NCI-H526 treated with DMSO at 0.1 percent for 48 hours (cell line): ENCODE results near the gene ENTREP1.
A peak's percentile ranks its signal among the peaks of the same experiment; 100 is the strongest.
"Not testable (repeated sequence)": the region's sequence is repeated elsewhere in the genome, so short reads cannot be mapped to it uniquely, and the experiment has no call there.

ENCODE experiments used
- DNase-seq: peaks from one replicate; lab custom pipeline; 2025; lab: John Stamatoyannopoulos, UW

ENTREP1 gene

DNA sequence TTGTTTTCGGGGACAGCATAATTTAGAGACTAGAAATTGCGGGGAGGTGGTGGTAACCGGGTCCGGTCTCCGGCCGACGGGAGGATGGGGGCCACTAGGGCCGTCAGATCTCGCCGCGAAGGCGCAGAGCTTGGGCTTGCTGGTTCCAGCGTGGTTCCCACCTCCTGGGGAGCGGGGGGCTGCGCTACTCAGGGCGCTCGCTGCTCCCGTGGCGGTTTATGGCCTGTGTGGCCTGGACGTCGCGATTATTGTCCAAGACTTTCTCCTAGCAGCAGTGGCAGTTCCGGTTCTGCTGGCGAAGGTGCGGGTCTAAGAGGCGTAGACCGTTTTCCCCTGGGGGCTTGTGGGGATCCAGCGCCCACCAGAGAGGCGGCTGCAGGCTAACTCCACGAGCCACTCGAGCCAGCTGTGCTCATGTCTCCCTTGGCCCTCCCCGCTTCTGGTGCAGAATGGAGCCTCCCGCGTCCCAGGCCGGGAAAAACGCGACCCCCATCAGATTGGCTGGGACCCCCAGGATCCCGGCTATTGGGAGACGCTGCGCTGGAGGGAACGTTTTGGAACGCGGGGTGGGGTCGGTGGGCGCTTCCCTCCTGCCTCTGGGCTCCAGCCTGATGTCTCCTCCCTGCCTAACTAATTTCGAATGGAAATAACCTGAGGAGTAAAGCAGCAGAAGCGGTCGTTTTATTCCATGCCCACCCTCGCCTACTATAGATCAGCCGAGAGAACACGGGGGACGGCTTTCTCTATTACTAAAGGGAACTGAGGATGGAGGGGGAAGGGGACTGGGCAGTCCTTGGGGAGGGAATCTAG lies 87.1 kb downstream of the ENTREP1 start:
- no peak for DNase-seq

DNA sequence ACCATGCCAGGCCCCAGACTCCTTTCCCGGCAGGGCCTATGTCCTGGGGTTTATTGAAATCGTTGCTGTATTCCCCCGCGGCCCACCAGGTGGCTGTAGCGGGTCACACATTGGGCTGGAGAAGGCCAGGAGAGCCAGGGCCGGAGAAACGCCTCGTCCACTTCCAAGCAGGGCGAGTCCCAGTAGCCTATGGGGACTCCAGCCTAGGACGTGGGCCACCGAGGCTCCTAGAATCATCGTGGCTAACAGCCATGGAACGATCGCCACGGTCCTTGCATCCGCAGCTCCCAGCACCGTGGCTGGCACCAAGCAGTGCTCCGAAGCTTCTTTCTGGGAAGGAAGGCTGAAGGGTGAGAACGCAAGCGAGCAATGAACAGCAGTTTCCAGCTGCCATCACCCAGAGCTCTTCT lies 87.7 kb downstream of the ENTREP1 start:
- peak; percentile 16 for DNase-seq

GRCh38 chr9:69420611-69421270 lies 95.7 kb downstream of the ENTREP1 start:
- DNase-seq, result no peak

DNA sequence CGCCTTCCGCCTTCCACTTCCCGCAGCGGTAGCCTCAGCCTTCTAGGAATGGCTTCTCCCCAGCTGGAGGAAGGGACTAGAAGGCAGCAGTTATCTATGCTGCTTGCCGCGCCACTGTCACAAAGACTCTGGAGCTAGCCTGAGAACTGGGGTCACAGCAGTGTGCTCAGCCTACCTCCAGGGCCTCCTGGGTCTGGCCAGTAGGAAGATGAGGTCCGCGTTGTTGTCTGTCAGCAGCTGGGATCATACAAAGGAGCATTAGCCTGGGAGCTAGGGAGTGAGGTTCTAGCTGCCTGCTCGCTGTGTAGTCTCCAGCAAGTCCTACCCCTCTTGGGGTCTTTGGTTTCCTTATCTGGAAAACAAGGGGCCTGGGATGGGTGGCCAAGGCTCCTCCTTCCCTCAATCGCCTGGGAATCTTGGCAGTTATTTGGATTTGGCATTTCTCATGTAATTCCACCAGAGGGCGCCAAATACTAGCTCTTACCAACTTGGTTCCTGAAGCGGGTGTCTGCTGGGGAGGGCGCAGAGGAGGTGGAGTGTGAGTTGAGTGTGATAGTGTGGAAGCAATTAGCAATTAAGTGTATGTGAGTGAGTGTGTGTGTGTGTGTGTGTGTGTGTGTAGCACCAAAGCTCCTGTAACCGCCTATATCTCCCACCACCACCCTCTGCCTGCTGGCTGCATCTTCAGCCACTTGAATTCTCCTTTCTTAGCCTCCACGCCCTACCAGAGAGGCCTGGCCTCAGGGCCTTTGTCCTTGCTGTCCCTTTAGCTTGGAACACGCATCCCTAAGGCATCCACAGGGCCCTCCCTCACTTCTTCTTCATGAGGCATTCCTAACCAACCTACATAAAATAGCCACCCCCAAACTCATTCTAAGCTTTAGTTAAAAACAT lies 97.1 kb downstream of the ENTREP1 start:
- DNase-seq, result peak; percentile 32

DNA sequence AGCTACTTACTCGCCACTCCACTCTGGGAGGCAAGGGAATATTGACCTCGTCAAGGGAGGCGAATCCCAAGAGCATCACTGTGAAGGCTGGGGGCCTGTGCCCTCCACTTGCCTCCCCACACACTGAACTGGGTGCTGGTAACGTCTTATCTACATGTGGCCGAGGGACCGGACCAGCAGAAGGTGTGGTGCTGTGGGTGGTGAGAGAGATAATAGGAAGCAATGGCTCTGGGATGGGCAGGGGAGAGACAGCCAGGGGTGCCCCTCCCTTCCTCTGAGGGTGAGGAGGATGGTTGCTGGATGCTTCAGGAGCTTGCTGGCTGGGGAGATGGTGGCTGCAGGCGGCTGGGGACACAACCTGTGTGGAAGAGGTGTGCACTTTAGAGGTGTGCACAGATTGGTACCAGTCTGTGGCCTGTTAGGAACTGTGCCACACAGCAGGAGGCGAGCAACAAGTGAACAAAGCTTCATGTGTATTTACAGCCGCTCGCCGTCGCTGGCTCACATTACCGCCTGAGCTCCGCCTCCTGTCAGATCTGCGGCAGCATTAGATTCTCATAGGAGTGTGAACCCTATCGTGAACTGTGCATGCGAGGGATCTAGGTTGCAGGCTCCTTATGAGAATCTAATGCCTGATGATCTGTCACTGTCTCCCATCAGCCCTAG lies 100.3 kb downstream of the ENTREP1 start:
- DNase-seq, result no peak

DNA sequence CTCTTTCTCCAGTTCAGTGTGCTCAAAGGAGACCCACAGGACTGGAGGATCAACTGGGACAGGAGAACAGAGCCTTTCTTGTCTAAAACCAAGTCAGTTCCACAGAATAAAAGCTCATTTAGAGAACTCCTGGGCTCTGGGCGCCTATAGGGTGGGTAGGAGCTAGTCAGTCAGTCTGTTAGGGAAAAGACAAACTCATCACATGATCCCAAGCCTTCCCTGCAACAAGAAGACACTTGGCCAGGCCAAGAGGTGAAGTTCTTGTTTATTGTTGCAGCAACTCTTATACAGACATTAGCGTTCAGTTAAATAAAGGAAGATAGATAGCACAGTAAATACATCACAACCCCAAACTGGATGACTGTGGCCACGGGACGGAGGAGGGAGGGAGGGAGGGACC lies 102.3 kb downstream of the ENTREP1 start:
- DNase-seq, result no peak

DNA sequence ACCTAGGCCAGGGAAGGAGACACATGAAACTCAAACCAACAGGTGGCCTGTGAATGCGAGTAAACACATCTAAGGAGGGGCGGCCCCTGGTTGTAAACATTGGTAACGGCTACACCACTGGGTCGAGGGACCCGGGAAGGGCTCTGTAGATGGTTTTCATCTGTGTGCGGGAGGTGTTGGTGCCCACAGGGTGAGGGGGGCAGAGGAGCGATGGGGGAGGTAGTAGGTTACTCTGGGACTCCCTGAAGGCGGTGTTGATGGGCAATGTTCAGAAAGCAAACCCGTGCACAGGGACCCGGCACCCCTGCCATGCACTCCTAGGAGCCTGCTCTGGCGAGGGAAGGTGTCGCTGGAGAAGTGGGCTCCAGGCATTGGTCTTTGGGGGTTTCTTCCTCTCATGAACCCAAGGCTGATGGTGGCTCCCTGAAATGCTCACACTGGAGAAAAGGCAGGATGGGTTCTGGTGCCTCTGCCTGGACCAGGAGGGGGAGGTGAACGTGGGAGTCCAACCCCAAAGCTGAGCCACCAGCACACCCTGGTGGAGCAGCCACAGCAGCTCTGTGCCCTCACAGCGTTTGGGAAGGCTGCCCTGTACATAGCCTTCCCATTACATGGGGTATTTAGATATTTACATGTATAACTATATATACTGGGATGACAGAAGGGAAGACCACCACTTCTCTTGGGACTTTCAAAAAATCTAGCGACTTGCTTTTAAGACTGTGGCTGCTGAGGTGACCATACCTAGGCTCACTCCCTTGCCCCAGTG lies 103.2 kb downstream of the ENTREP1 start:
- no peak for DNase-seq

- no peak for DNase-seq
Observed at GRCh38 chr9:69429281-69429680, 104.3 kb downstream of the ENTREP1 start.

GRCh38 chr9:69430206-69430605 lies 105.2 kb downstream of the ENTREP1 start:
- no peak for DNase-seq

- DNase-seq, result no peak
Observed at GRCh38 chr9:69431203-69431602, 106.2 kb downstream of the ENTREP1 start.

DNA sequence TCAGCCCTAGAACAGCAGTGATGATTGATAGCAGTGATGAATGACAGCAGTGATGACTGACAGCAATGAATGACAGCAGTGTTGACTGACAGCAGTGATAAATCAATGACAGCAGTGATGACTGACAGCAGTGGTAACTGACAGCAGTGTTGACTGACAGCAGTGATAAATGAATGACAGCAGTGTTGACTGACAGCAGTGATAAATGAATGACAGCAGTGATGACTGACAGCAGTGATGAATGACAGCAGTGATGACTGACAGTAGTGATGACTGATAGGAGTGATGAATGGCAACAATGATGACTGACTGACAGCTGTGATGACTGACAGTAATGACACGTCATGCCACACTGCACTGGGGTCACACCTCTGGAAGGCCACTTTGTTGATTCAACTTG lies 106.8 kb downstream of the ENTREP1 start:
- no peak for DNase-seq

DNA sequence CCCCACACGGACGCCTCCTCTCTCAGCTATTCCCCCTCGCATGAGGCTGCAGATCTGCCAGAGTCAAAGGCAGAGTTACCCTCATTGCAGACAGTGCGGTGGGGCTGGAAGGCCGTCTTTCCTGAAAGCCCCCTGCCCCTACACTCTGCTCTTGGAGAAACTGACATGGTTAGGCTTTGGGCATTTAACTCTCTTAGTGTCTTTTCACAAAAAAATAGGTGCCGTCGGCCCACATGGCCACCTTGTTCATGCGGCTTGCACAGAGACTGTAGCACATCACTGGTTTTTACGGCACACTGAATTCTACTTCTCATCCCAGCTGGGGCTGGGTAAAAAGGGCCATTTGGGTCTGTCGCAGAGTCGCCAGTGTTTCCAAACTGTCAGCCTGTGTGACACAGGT lies 107.6 kb downstream of the ENTREP1 start:
- no peak for DNase-seq

DNA sequence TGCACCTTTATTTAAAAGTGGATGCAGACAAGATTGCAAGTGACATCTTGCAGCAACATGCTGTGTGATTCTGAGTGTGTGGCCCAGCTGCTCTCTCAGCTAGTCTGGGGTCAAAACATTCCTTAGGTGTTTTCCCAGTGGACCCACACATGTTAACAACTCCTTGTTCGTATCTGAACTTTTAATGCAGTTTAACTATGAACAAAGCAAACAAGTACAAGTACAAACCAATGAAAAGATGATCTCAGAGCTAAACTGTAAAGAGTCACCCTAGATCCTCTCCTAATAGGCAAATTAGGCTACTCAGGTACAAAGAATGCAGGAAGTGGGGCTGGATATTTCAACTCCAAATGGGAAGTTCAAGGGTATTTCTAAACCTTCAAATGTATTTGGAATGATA lies 108.4 kb downstream of the ENTREP1 start:
- DNase-seq, result no peak

GRCh38 chr9:69433968-69434367 lies 109.0 kb downstream of the ENTREP1 start:
- no peak for DNase-seq

- DNase-seq, result not testable (repeated sequence)
Observed at GRCh38 chr9:69439654-69440053, 114.6 kb downstream of the ENTREP1 start.

DNA sequence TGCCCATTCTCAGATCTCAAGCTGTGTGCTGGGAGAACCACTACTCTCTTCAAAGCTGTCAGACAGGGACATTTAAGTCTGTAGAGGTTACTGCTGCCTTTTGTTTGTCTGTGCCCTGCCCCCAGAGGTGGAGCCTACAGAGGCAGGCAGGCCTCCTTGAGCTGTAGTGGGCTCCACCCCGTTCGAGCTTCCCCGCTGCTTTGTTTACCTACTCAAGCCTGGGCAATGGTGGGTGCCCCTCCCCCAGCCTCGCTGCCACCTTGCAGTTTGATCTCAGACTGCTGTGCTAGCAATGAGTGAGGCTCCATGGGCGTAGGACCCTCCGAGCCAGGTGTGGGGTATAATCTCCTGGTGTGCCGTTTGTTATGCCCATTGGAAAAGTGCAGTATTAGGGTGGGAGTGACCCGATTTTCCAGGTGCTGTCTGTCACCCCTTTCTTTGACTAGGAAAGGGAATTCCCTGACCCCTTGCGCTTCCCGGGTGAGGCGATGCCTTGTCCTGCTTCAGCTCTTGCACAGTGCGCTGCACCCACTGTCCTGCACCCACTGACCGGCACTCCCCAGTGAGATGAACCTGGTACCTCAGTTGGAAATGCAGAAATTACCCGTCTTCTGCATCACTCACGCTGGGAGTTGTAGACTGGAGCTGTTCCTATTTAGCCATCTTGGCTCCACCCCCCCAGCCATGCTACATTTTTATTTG lies 115.4 kb downstream of the ENTREP1 start:
- not testable (repeated sequence) for DNase-seq
